Thymus (tissue), 11 donors: ENCODE measurements around the gene PLET1. TPM values are rescaled to one million over a fixed set of nuclear protein-coding genes. Genes with fewer than 3 reads are reported as not detected.

ENCODE experiments used
- DNase-seq, 9 donors: peaks; one replicate each; pipeline ENCODE4 v3.0.0-alpha.2; 2013; ENCODE audit warnings: low spot score in 9 of 9, low read depth in 6 of 9, missing footprints in 1 of 9
- H3K27ac ChIP-seq, 2 donors: one replicate each; pipeline ENCODE4 v1.5.1; 2013; ENCODE audit warnings: control low read depth in 1 of 2, low read depth in 1 of 2, low read length in 1 of 2, mild to moderate bottlenecking in 1 of 2, moderate library complexity in 1 of 2
- H3K27me3 ChIP-seq, 2 donors: one replicate each; pipeline ENCODE4 v1.5.1; 2013; ENCODE audit warnings: low read length in 1 of 2; ENCODE audit not compliant: control insufficient read depth in 2 of 2, insufficient read depth in 1 of 2
- H3K36me3 ChIP-seq, 2 donors: one replicate each; pipeline ENCODE4 v1.5.1; 2013; ENCODE audit warnings: low read length in 1 of 2, mild to moderate bottlenecking in 1 of 2, moderate library complexity in 1 of 2; ENCODE audit not compliant: control insufficient read depth in 2 of 2, insufficient read depth in 2 of 2
- H3K4me1 ChIP-seq, 2 donors: one replicate each; pipeline ENCODE4 v1.5.1; 2013; ENCODE audit warnings: low read length in 2 of 2; ENCODE audit not compliant: control insufficient read depth in 2 of 2, insufficient read depth in 2 of 2
- H3K4me3 ChIP-seq, 2 donors: one replicate each; pipeline ENCODE4 v1.5.1; 2013; ENCODE audit warnings: low read length in 2 of 2, control low read depth in 1 of 2, mild to moderate bottlenecking in 1 of 2
- H3K9me3 ChIP-seq, 2 donors: one replicate each; pipeline ENCODE4 v1.5.1; 2013; ENCODE audit warnings: low read length in 1 of 2, mild to moderate bottlenecking in 1 of 2; ENCODE audit not compliant: control insufficient read depth in 2 of 2, insufficient read depth in 1 of 2
- WGBS: extraction: QIAGEN DNeasy Blood & Tissue Kit; methylation state at CpG from one replicate; pipeline ENCODE4 v1.1.7; 2013; 5-methylcytosine and 5-hydroxymethylcytosine counted together
- polyA plus RNA-seq: library from polyadenylated mRNA; stranded (reverse); fragments of 200-250 nt; gene quantifications from one replicate; pipeline ENCODE4 v1.2.3, GENCODE V29; 2013
- total RNA-seq: library from RNA; stranded (reverse); fragments of 120-200 nt; gene quantifications from one replicate; pipeline ENCODE4 v1.2.4, GENCODE V29; 2013
- donor health status: healthy.

Gene PLET1
- total and polyA plus RNA-seq, 2 donors: 0.09 to 0.23 TPM

GRCh38 chr11:112231952-112232351 lies 28.7 kb downstream of the PLET1 start:
- H3K4me1 ChIP-seq: peaks cover 7 to 8% of the 10 kb centered on the region in 2 donors
- H3K9me3 ChIP-seq: no peaks in the 10 kb centered on the region
- H3K27me3 ChIP-seq: no peaks in the 10 kb centered on the region
- peaks cover 20 to 41% of the 10 kb centered on the region in 2 donors for H3K36me3 ChIP-seq
- 95% methylated on average over 2 of the region's 2 CpGs for WGBS
- no peak overlapping the region for H3K4me3 ChIP-seq
- H3K27ac ChIP-seq: no peak overlapping the region
- no peak for DNase-seq

GRCh38 chr11:112229746-112230433 lies 30.8 kb downstream of the PLET1 start:
- no peak overlapping the region for H3K4me3 ChIP-seq
- H3K27ac ChIP-seq: no peak overlapping the region
- WGBS: 66% methylated on average over 3 of the region's 3 CpGs
- DNase-seq: no peak
- H3K9me3 ChIP-seq: no peaks in the 10 kb centered on the region
- peaks cover 8 to 13% of the 10 kb centered on the region in 2 donors for H3K4me1 ChIP-seq
- no peaks in the 10 kb centered on the region for H3K27me3 ChIP-seq
- peaks cover 12 to 26% of the 10 kb centered on the region in 2 donors for H3K36me3 ChIP-seq

- Histone ChIP-seq H3K4me1 (peaks cover 8 to 13% of the 10 kb centered on the region in 2 donors), H3K4me3 (no peak overlapping the region), H3K27me3 (no peaks in the 10 kb centered on the region), H3K9me3 (no peaks in the 10 kb centered on the region), H3K27ac (no peak overlapping the region), H3K36me3 (peaks cover 12 to 26% of the 10 kb centered on the region in 2 donors)
- no peak for DNase-seq
- WGBS: 97% methylated on average over 7 of the region's 7 CpGs
Measured at GRCh38 chr11:112229159-112229558, 31.5 kb downstream of the PLET1 start.

GRCh38 chr11:112228706-112229105 lies 32.0 kb downstream of the PLET1 start:
- no peak overlapping the region for H3K4me3 ChIP-seq
- H3K9me3 ChIP-seq: no peaks in the 10 kb centered on the region
- peaks cover 12 to 21% of the 10 kb centered on the region in 2 donors for H3K36me3 ChIP-seq
- no peak for DNase-seq
- over 99% methylated on average over 2 of the region's 2 CpGs for WGBS
- H3K4me1 ChIP-seq: peaks cover 8 to 13% of the 10 kb centered on the region in 2 donors
- H3K27me3 ChIP-seq: no peaks in the 10 kb centered on the region
- H3K27ac ChIP-seq: no peak overlapping the region

- Histone ChIP-seq H3K27ac (no peak overlapping the region), H3K4me1 (peaks cover 8 to 13% of the 10 kb centered on the region in 2 donors), H3K36me3 (peaks cover 12 to 21% of the 10 kb centered on the region in 2 donors), H3K4me3 (no peak overlapping the region), H3K9me3 (no peaks in the 10 kb centered on the region), H3K27me3 (no peaks in the 10 kb centered on the region)
- no peak for DNase-seq
- WGBS: 74% methylated on average over 4 of the region's 4 CpGs
Measured at GRCh38 chr11:112227471-112227870, 33.2 kb downstream of the PLET1 start.

- H3K27ac ChIP-seq: peak overlapping the region; percentile 89 to 96
- peak overlapping the region; percentile 82 to 89 for H3K4me3 ChIP-seq
- 22% methylated on average over 16 of the region's 16 CpGs for WGBS
- H3K27me3 ChIP-seq: no peaks in the 10 kb centered on the region
- DNase-seq: peak in 2 of 9 donors; percentile 8 to 43
- no peaks in the 10 kb centered on the region for H3K9me3 ChIP-seq
- H3K36me3 ChIP-seq: peaks cover 12 to 21% of the 10 kb centered on the region in 2 donors
- H3K4me1 ChIP-seq: peaks cover 8 to 13% of the 10 kb centered on the region in 2 donors
Measured at GRCh38 chr11:112226831-112227401, 33.7 kb downstream of the PLET1 start.

- peaks cover 8 to 13% of the 10 kb centered on the region in 2 donors for H3K4me1 ChIP-seq
Measured at GRCh38 chr11:112226062-112226830, 34.4 kb downstream of the PLET1 start, which contains the start of gene PTS. Gene PTS, plus strand, starts transcription at chr11:112226428. Its CDS starts 16 bp downstream, at chr11:112226444.

GRCh38 chr11:112225753-112226061 lies 35.0 kb downstream of the PLET1 start:
- Histone ChIP-seq H3K36me3 (peaks cover 12 to 15% of the 10 kb centered on the region in 2 donors), H3K27me3 (no peaks in the 10 kb centered on the region), H3K9me3 (no peaks in the 10 kb centered on the region), H3K27ac (peak overlapping the region; percentile 89 to 96), H3K4me3 (peak overlapping the region; percentile 82 to 89), H3K4me1 (peaks cover 8 to 13% of the 10 kb centered on the region in 2 donors)
- WGBS: 38% methylated on average over 8 of the region's 8 CpGs
- no peak for DNase-seq

More at GRCh38 chr11:112226062-112226830, 34.4 kb downstream of the PLET1 start, which contains the start of gene PTS:
- H3K27ac ChIP-seq: peak within 1 kb of the TSS; percentile 89 to 96
- H3K27me3 ChIP-seq: no peaks in the 10 kb centered on the region
- H3K4me3 ChIP-seq: peak within 1 kb of the TSS; percentile 82 to 89
- peaks cover 12 to 19% of the 10 kb centered on the region in 2 donors for H3K36me3 ChIP-seq
- H3K9me3 ChIP-seq: no peaks in the 10 kb centered on the region
- WGBS: under 1% methylated on average over 70 of the region's 70 CpGs
- peak; percentile 68 to 93 (median 80) for DNase-seq
